OCI-M1 (cell line): ENCODE results near the gene PGR.
"Not testable (repeated sequence)": the region's sequence is repeated elsewhere in the genome, so short reads cannot be mapped to it uniquely, and the experiment has no call there.

Experiments
- DNase-seq: peaks from one replicate; lab custom pipeline; 2025; lab: John Stamatoyannopoulos, UW

Gene PGR

GRCh38 chr11:101063706-101064105, 65.9 kb downstream of the PGR start:
- no peak for DNase-seq

GRCh38 chr11:101061606-101062005, 68.0 kb downstream of the PGR start:
- DNase-seq: no peak

- no peak for DNase-seq
Observed at GRCh38 chr11:101059331-101059730, 70.3 kb downstream of the PGR start.

GRCh38 chr11:101053492-101053891, 76.1 kb downstream of the PGR start:
- DNase-seq: no peak

GRCh38 chr11:101051677-101052076, 77.9 kb downstream of the PGR start:
- no peak for DNase-seq

GRCh38 chr11:101049813-101050212, 79.8 kb downstream of the PGR start:
- DNase-seq: no peak

GRCh38 chr11:101049123-101049522, 80.5 kb downstream of the PGR start:
- DNase-seq: peak; percentile 67

GRCh38 chr11:101048479-101048878, 81.1 kb downstream of the PGR start:
- DNase-seq: no peak

- no peak for DNase-seq
Observed at GRCh38 chr11:101046947-101047346, 82.7 kb downstream of the PGR start.

GRCh38 chr11:101045415-101045814, 84.2 kb downstream of the PGR start:
- no peak for DNase-seq

GRCh38 chr11:101043940-101044339, 85.7 kb downstream of the PGR start:
- DNase-seq: no peak

- DNase-seq: no peak
Observed at GRCh38 chr11:101035872-101036271, 93.7 kb downstream of the PGR start.

- no peak for DNase-seq
Observed at GRCh38 chr11:101034076-101034475, 95.5 kb downstream of the PGR start.

GRCh38 chr11:101032991-101033390, 96.6 kb downstream of the PGR start:
- DNase-seq: no peak

GRCh38 chr11:101031713-101032112, 97.9 kb downstream of the PGR start:
- no peak for DNase-seq

- peak; percentile 14 for DNase-seq
Observed at GRCh38 chr11:101030692-101031091, 98.9 kb downstream of the PGR start.

- DNase-seq: no peak
Observed at GRCh38 chr11:101030015-101030414, 99.6 kb downstream of the PGR start.

GRCh38 chr11:101028644-101029043, 101.0 kb downstream of the PGR start:
- DNase-seq: no peak

- no peak for DNase-seq
Observed at GRCh38 chr11:101022256-101022655, 107.4 kb downstream of the PGR start.

- no peak for DNase-seq
Observed at GRCh38 chr11:101019870-101020269, 109.7 kb downstream of the PGR start.

- peak; percentile 47 for DNase-seq
Observed at GRCh38 chr11:101014600-101015285, 114.9 kb downstream of the PGR start.

- DNase-seq: not testable (repeated sequence)
Observed at GRCh38 chr11:101013702-101014101, 115.9 kb downstream of the PGR start.

GRCh38 chr11:101011881-101012280, 117.7 kb downstream of the PGR start:
- DNase-seq: no peak

GRCh38 chr11:101010899-101011298, 118.7 kb downstream of the PGR start:
- no peak for DNase-seq
